ENCODE measurements around the gene MGAT4A. TPM values are rescaled to one million over a fixed set of nuclear protein-coding genes. Genes with fewer than 3 reads are reported as not detected.
A peak's percentile ranks its signal among the peaks of the same experiment; 100 is the strongest.

The MGAT4A gene
- total RNA-seq, 1 experiment from 2014 or later, result 23.0 TPM

DNA sequence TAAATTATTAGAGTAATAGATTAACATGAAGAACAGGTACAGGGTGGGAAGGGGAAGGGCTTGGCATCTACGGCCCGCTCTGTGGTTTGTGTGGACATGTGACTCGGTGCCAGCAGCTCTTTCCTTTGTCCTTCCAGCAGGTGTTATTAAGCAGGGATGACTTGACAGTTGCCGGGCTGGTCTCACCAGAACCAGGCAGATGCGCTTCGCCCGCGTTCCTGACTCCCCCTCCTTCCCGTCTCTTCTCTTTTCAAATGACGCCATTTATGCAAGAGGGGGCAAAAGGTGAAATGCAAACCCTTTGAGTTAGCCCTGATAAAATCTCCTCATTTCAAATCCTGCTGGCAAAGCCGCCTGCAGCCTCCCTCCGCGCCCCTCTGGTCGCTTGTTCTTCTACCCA, 38.9 kb upstream of the MGAT4A start:
- Mint-ChIP-seq H3K4me1 (ENCODE audit: low read depth, unreplicated experiment) (peaks cover 54% of the 10 kb centered on the region), H3K36me3 (ENCODE audit: insufficient read depth, unreplicated experiment) (no peaks in the 10 kb centered on the region), H3K27ac (ENCODE audit: unreplicated experiment) (peak overlapping the region; percentile 77), H3K4me3 (ENCODE audit: low read depth, unreplicated experiment) (peak overlapping the region; percentile 13), H3K9me3 (ENCODE audit: low read depth, unreplicated experiment) (no peaks in the 10 kb centered on the region), H3K27me3 (ENCODE audit: unreplicated experiment) (peaks cover 21% of the 10 kb centered on the region)
- intact Hi-C loops (cut with micrococcal nuclease; ENCODE audit: unreplicated experiment), result no loop called here
- BruUV-seq (replicated peaks), result no TSS peak
- CTCF ChIA-PET, result no interaction called here
- no peak for TF ChIP-seq CTCF (IDR thresholded peaks at IDR 0.05; ENCODE audit: unreplicated experiment)
- peak; percentile 27 for DNase-seq

- CTCF ChIA-PET, result no interaction called here
- TF ChIP-seq CTCF (IDR thresholded peaks at IDR 0.05; ENCODE audit: unreplicated experiment), result no peak
- no peak for DNase-seq
- no peaks in the 10 kb centered on the region for H3K36me3 Mint-ChIP-seq (ENCODE audit: insufficient read depth, unreplicated experiment)
- peak overlapping the region; percentile 43 for H3K27ac Mint-ChIP-seq (ENCODE audit: unreplicated experiment)
- H3K4me1 Mint-ChIP-seq (ENCODE audit: low read depth, unreplicated experiment), result peaks cover 54% of the 10 kb centered on the region
- H3K27me3 Mint-ChIP-seq (ENCODE audit: unreplicated experiment), result peaks cover 21% of the 10 kb centered on the region
- no peaks in the 10 kb centered on the region for H3K9me3 Mint-ChIP-seq (ENCODE audit: low read depth, unreplicated experiment)
- intact Hi-C loops (cut with micrococcal nuclease; ENCODE audit: unreplicated experiment), result no loop called here
- BruUV-seq (replicated peaks), result no TSS peak
- peak overlapping the region; percentile 12 for H3K4me3 Mint-ChIP-seq (ENCODE audit: low read depth, unreplicated experiment)
These were observed 38.2 kb upstream of the MGAT4A start for GRCh38 chr2:98769114-98769476.

- peaks cover 21% of the 10 kb centered on the region for H3K27me3 Mint-ChIP-seq (ENCODE audit: unreplicated experiment)
- peak overlapping the region; percentile 12 for H3K4me3 Mint-ChIP-seq (ENCODE audit: low read depth, unreplicated experiment)
- DNase-seq, result peak; percentile 33
- no TSS peak for BruUV-seq (replicated peaks)
- intact Hi-C loops (cut with micrococcal nuclease; ENCODE audit: unreplicated experiment), result no loop called here
- TF ChIP-seq CTCF (IDR thresholded peaks at IDR 0.05; ENCODE audit: unreplicated experiment), result no peak
- no peaks in the 10 kb centered on the region for H3K9me3 Mint-ChIP-seq (ENCODE audit: low read depth, unreplicated experiment)
- peaks cover 54% of the 10 kb centered on the region for H3K4me1 Mint-ChIP-seq (ENCODE audit: low read depth, unreplicated experiment)
- peak overlapping the region; percentile 43 for H3K27ac Mint-ChIP-seq (ENCODE audit: unreplicated experiment)
- CTCF ChIA-PET, result no interaction called here
- H3K36me3 Mint-ChIP-seq (ENCODE audit: insufficient read depth, unreplicated experiment), result no peaks in the 10 kb centered on the region
These were observed 37.6 kb upstream of the MGAT4A start for GRCh38 chr2:98768384-98769113.

DNA sequence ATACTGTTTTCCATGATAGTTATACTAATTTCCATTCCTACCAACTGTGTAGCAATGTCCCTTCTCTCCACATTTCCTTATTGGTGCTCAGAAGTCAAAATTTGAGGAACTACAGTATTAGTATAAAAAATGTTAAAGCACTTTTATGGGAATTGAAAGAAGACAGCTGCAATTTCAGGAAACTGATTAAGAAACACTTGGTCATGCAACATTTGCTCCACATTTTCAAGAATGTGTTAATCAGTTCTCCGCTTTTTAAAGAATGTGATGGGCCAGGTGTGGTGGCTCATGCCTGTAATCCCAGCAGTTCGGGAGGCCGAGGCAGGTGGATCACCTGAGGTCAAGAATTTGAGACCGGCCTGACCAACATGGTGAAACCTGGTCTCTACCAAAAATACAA, 33.6 kb upstream of the MGAT4A start:
- H3K27ac Mint-ChIP-seq (ENCODE audit: unreplicated experiment), result no peak overlapping the region
- H3K9me3 Mint-ChIP-seq (ENCODE audit: low read depth, unreplicated experiment), result no peaks in the 10 kb centered on the region
- TF ChIP-seq CTCF (IDR thresholded peaks at IDR 0.05; ENCODE audit: unreplicated experiment), result no peak
- H3K4me1 Mint-ChIP-seq (ENCODE audit: low read depth, unreplicated experiment), result peaks cover 50% of the 10 kb centered on the region
- no TSS peak for BruUV-seq (replicated peaks)
- H3K27me3 Mint-ChIP-seq (ENCODE audit: unreplicated experiment), result no peaks in the 10 kb centered on the region
- CTCF ChIA-PET, result no interaction called here
- DNase-seq, result no peak
- no peak overlapping the region for H3K4me3 Mint-ChIP-seq (ENCODE audit: low read depth, unreplicated experiment)
- H3K36me3 Mint-ChIP-seq (ENCODE audit: insufficient read depth, unreplicated experiment), result no peaks in the 10 kb centered on the region
- intact Hi-C loops (cut with micrococcal nuclease; ENCODE audit: unreplicated experiment), result no loop called here

Measured in Calu3 (cell line).